Activated T-cell treated with anti-CD3 and anti-CD28 coated beads for 1 hour (primary cell): Measurements from ENCODE around the gene TUBB1.

Experiments
- DNase-seq: peaks from one replicate; pipeline ENCODE4 v3.0.0-alpha.2; 2020; ENCODE audit warnings: low read depth

Gene TUBB1

DNA sequence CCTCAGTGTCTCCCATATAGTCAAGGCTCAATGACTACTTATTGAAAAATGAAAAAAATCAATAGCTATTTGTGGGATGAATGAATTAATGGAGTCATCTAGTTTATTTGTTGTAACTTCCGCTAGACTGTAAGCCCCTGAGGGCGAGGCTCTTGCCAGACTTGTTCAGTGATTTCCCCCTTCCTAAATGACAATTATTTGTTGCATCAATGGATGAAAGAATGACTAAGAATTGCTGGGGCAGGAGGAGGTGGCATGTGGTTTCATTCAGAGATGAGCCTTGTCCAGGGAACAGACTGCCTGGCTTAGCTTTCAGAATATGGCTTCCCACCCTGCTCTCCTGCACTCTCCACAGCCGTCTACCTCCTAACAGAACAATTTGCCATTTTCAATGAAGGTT is 24.5 kb downstream of the TUBB1 start:
- DNase-seq: no peak

DNA sequence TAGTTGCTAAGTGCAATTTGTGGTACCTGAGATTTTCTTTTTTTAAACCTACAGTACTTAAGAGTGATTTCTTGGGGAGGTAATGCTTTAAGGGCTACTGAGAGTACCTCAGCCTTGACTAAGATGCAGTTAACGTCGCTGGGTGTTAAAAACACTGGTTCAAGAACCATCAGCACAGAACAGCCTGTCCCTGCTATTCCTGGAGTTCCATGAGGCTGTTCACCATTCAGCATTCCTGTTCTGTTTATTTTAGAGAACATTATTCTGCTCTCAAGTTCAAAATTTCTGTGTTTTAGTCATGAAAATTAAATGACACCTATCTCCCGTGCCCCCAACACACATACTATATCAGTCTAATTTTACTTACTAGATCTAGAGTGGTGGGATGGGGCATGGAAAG is 25.1 kb downstream of the TUBB1 start:
- DNase-seq: no peak

DNA sequence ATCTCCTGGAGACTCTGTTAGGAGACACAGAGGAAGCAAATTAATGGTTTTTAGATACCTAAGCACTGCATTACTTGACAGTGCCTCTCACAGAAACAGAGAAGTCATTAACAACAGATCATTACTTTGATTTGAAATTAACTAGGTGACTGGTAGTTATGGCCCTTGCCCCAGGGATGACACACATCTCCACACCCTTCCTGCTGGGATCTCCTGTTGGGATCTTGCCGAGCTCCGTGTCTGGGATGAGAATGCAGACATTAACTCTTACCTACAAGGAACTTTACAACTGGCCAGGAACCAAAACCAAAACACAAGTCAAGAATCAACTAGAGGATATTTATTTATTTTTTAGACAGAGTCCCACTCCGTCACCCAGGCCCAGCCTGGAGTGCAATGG is 25.6 kb downstream of the TUBB1 start:
- no peak for DNase-seq

DNA sequence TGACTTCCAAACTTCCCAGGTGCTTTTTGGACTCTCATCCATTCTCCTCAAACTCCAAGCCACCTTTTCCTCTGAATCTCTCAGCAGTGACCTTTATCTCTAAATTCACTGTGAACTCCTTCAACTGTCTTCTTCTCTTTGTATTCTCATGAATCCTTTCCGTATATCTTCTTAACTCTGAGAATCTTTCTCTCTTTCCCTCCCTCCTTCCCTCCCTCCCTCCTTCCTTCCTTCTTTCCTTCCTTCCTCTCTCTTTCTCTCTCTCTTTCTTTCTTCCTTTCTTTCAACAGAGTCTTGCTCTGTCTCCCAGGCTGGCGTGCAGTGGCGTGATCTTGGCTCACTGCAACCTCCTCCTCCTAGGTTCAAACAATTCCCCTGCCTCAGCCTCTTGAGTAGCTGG is 27.6 kb downstream of the TUBB1 start:
- no peak for DNase-seq

DNA sequence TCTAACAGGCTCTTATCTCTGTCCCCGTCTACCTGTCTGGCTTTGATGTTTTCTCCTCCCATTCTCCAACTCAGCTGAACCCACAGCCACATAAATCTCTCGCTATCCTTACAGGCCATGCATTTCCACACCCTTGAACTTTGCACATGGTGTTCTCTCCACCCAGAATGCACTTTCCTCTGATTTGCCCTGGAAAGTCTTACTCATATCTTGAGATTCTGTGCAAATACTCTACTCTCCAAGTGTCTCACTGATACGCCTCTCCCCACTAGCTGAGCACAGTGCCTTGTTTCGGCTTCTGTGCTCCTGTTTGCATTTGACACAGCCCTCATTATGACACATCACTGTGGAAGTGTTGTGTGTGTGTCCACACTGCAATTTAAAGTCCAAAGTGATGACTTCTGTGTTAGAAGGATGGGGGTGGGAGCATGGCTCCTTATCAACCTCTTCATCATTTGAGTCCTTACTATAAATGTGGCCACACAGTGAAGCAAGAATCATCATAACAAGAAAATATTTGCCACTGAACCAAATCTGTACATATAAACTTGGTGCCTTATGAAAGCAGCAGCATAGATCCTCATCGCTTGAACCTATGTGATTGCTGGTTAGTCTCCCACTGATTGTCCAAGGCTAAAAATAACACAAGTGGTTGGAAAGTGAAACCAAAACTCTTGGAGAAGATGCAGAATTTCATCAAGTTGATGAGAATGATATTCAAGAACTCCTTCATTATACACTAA is 28.9 kb downstream of the TUBB1 start:
- DNase-seq: no peak

DNA sequence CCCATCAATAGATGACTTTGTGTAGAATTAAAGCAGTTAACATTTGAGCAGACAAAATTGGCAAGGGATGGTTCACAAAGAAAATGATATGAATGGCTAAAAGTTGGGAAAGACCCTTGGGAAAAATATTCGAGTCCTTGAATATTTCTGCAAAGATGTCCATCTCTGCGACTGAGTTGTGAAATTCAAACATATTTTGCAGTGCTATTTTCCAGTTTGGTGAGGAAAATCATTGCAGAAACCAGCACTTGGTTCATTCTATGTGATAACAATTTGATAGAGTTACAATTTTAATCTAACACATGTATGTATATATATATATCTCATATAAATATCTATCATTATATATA is 29.4 kb downstream of the TUBB1 start:
- no peak for DNase-seq

DNA sequence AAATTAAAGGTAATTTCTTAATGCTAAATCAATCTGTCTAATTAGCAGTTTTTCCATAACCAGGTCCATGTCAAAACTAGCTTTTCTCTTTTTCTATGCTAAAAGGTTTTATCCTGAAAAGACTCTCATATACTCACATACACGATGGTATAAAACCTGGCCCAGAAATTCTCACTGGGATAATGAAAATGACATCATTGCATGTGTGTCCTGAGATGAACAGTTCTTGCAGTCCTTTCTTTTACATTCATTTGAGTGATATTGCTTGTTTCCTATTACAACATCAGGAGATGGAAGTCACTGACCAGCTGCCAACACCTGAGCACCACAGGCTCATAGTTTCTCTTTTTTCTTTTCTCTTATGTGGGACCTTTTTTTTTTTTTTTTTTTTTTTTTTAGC is 31.2 kb downstream of the TUBB1 start:
- DNase-seq: no peak

DNA sequence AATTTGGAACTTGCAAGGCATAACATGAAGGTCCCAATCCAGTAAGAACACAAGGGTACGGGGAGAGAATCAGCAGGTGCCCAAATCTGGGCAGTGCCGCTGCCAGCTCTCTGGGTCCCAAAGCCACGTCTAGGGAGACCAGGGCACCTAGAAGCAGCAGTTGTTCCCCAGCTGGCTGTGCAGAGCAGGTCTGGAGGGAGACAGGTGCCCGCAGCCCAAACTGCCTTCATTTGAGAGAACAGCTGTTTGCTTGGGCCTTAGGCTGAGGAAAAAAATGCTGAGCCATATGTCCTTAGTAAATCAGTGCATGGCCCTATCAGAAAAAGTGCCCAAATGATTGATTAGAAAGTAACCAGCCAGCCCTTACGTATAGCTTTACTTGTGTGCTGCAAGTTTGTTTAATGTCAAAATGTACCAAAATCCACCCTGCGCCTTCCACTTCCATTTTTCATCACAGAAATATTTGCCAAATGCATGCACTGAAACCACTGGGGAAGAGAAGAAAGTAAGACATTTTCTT is 32.5 kb downstream of the TUBB1 start:
- DNase-seq: no peak

DNA sequence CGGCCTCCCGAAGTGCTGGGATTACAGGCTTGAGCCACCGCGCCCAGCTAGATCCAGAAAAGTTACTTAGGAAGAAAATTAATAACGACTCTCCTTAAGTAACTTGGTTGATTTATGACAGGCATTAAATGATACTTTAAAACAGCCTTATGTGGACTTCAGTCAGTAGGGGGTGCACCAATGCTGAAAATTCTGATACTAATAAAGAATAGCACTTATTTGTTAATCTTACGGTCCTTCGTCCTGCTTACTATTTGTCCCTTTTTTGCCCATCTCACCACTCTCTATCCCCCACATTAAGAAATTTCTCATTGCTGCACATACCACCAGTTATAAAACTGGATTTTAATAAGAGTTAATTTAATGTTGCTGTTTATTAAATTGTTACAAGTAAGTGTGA is 36.1 kb downstream of the TUBB1 start:
- no peak for DNase-seq

DNA sequence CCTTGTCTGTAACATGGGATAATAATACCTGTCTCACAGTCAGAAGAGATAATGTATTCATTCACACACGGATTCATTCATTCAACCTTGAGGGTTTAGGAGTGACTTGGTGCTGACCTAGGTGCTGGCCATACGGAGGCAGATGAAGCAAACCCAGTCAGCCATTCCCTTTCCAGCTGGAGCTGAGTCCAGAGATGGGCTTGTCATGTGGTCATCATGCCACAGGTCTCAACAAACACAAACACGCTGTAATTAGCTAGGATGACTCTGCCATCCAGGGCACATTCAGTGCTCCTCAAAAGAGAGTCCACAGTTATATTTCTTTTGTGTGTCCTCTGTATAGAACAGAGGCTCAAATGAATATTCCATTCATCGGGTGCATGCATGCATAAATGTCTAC is 42.9 kb downstream of the TUBB1 start:
- DNase-seq: no peak

DNA sequence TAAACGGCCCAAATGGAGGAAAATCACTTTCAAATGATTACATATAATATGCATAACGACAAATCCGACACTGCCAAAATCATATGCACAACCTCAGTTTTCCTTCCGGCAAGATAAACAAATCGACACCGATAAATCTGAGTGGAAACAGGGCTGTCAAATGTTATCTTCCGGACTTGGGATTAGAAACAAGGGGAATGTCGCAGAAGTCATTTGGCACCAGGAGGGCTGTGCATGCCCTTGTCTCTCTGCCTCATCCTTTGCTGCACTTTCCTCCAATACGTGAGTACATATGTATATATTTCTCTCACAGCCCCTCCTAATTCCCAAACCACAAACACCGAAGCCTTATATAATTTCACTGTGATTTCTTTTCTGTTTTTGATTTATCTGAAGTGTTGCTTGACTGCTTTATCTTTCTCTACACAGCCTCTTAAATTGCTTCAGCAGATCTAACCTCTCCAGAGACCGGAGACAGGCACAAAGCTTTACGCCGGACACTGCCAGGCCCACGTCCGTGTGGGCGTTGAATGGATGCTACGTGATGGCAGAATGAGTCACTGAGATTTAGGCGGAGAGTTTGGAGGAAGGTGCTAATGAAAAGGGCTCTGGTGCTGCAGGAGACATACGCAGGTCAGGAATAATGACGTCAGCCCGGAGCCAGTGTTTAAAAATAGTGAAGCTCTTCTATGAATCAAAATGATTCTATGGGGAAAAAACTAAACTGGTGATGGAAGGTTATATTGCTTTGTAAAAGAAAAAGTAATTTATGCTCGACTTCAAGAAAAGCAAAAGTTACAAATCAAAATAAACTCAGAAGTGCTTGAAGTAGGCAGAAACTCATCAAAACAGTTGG is 44.4 kb downstream of the TUBB1 start:
- no peak for DNase-seq

DNA sequence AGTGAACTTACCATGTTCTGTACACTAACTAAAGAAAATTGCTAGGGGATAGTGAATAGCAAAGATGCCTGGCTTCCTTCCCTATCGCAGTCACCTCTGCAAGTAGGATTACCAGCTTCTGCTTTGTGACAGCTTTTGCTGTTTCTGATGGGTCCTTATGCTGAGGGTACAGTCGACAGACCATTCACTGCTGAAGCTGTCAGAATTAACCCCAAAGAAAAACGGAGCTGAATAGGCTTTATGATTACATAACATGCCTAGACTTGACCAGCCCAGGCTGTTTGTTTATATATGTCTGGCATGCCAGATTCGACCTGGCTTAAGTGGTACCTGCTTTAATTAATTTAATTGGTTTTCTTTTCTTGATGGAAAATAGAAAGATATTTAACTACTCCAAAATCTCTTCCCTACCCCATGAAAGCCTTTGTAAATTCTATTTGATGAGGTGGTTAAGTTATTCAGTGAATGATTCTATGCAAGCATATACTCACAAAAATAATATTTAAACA is 45.0 kb downstream of the TUBB1 start:
- no peak for DNase-seq

DNA sequence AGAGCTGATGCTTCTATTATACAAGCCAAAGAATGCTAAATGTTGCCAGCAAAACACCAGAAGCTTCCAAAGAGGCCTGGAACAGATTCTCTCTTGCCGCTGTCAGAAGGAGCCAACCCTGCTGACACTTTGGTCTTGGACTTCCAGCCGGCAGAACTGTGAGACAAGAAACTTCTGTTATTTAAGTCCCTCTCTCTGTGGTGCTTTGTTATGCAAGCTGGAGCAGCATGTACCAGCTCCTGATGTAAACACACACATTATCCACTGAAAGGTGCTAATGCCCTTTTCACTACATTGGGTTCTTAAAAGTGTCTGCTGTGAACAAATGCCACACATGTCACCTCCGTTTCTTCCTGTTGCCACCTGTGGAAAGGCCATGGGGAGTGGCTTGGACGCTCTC is 49.3 kb downstream of the TUBB1 start:
- no peak for DNase-seq

DNA sequence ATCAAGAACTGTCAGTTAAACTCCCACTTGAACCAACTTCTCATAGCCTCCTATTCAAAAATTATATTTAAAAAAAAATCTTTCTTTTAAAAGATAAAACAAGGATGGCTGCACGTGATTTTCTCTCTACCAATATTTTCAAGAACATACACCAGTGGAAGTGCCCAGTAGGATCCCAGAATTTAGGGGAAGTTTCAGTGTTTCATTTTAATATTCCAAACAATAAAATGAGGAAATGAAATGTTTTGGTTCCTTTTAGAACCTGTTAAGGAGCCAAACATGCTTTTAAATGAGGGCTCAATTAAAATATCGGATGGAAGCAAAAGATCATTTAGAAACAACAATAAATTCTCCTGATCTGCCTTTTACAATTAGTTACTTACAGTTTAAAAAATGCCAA is 49.8 kb downstream of the TUBB1 start:
- no peak for DNase-seq

DNA sequence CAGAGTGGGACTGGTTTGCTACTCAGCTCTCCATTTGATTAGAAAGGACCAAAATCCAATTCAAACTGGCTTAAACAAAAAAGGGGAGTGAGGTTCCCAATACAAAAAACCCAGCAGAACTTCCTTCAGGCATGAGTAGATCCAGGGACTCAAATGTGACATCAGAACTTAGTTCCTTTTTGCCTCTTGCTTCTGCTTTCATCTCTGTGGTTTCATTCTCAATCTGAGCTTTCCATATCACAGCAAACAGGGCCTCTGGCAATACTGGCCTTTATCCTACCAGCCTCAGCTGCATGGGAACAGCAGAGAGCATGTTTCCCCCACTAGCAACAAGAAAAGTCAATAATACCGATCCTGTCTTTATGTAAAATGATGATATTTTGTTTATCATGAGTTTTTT is 52.0 kb downstream of the TUBB1 start:
- no peak for DNase-seq

DNA sequence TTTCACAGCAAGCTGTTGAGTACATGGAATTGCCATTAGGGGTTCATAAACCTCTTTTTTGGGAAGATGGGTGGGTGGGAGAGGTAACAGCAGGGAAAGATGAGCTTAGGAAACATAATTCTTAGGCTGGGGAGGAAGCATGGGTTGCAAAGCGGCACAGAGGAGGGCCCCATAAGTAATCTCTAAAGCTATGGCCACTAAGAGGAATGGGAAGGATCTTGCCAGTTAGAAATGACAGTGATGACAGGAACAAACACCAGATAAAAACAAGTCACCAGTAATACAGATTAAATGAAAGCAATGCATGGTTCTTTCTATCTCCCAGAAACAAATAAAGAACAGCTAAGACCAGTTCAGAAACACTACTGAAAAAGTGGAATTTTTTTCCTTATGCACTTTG is 54.4 kb downstream of the TUBB1 start:
- DNase-seq: no peak

DNA sequence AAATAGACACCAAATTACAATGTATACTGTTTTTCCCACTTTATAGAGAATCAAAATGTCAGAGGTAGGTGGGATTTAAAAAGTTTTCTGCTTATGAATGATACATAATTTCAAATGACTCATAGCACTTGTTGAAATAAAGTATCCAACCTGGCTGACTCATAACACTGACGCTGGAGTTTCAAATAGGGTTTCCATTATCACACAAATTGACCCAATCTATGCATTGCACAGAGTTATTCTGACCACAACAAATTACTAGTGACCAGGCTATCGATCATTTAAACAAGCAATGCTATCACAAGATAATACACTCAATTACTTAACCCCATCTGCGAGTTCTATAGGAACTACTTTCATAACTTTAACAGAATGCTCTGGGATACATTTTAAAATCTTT is 55.2 kb downstream of the TUBB1 start:
- DNase-seq: no peak

DNA sequence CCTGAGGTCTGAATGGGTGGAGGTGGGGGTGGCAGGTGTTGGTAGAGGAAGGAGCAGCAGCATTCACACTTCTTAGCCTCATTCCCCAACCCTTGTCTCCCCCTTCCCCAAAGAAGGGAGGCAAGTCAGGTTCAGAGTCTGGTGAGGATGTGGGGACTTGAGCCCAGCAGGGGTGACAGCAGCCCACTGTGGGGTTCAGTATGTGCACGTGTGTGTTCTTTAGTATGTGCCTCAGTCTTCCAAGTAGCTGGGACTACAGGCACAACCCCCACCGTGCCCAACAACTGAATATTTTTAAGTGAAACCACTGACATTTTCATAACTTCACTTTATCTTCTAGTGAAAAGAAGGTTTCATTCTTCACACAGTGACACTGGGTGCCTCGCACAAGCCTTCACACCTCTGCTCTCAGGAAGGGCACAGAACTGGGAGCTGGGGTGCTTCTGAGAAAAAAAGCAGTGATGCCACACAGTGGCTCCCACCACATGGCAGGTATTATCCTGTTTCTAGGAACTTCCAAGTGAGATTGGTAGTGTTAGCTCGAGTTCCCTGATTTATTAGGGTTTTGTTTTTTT is 56.8 kb downstream of the TUBB1 start:
- DNase-seq: no peak
